ENCODE measurements around the gene MAP3K13. TPM values are rescaled to one million over a fixed set of nuclear protein-coding genes. Genes with fewer than 3 reads are reported as not detected.

MAP3K13 gene
- total and polyA plus RNA-seq, 10 of the 15 experiments (the other 5 are each of a cell fraction or from before 2014, with no cell fraction given) = 10.5 to 70.8 (median 26.8) TPM

DNA sequence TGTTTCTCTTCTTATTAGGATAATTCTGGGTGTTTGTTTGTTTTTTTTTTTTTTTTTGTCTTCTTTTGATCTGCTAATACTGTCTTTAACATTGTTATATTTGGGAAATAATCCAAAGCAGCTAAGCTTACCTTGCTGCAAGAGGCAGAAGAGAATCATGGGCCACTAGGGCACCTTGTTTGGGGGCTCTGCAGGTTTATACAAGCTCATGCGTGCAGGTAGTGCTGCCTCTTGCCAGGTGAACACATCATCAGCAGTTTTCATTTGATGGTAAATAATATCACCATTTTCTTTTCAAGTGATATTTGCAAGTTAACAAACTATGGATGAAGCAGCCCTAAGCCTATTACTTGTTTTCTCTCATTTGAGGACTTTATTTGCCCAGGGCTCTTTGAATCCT lies 37.9 kb downstream of the MAP3K13 start:
- ChIA-PET POLR2A (interaction anchor here (0.6 kb wide), 1 partner anchor 211 kb away, joined by 5 read pairs; no protein-coding TSS in a partner anchor), RAD21 (ENCODE audit: unreplicated experiment) (no interaction called here), CTCF (interaction anchor here (1.7 kb wide), 1 partner anchor 37 kb away, joined by 3 read pairs; no protein-coding TSS in a partner anchor), SMC1A (ENCODE audit: uncharacterized antibody, unreplicated experiment) (no interaction called here)
- Histone ChIP-seq H3K27me3 (replicated peaks in 1 of 2; ENCODE audit: control insufficient read depth in 2 of 2, insufficient read depth in 2 of 2, low read length in 1 of 2) (no peaks in the 10 kb centered on the region), H4K20me1 (ENCODE audit: control insufficient read depth, insufficient read depth) (no peaks in the 10 kb centered on the region), H3K4me3 (no peak overlapping the region), H2AFZ (ENCODE audit: control insufficient read depth, low read depth, low read length) (no peak overlapping the region), H3K4me1 (ENCODE audit: control insufficient read depth, insufficient read depth, low read length) (no peaks in the 10 kb centered on the region), H3K9ac (ENCODE audit: control insufficient read depth, insufficient read depth, low read length) (no peak overlapping the region), H3K27ac (ENCODE audit: control insufficient read depth, insufficient read depth) (no peak overlapping the region), H3K36me3 (ENCODE audit: control insufficient read depth in 2 of 2, insufficient read depth in 2 of 2, low read length in 1 of 2) (no peaks in the 10 kb centered on the region), H3K4me2 (ENCODE audit: control insufficient read depth, insufficient read depth) (no peak overlapping the region), H3K9me3 (replicated peaks; ENCODE audit: control insufficient read depth, insufficient read depth, low read length) (no peaks in the 10 kb centered on the region), H3K79me2 (ENCODE audit: control insufficient read depth, insufficient read depth, low read length) (no peaks in the 10 kb centered on the region)
- WGBS (ENCODE audit: insufficient coverage, insufficient replicate concordance, low lambda C conversion rate, missing lambda C conversion rate) = 100% methylated on average over 1 of the region's 1 CpG
- TF ChIP-seq GATAD2B (conservative IDR thresholded peaks at IDR 0.05; ENCODE audit: low read depth) = no peak
- TF ChIP-seq, protein P1, sequence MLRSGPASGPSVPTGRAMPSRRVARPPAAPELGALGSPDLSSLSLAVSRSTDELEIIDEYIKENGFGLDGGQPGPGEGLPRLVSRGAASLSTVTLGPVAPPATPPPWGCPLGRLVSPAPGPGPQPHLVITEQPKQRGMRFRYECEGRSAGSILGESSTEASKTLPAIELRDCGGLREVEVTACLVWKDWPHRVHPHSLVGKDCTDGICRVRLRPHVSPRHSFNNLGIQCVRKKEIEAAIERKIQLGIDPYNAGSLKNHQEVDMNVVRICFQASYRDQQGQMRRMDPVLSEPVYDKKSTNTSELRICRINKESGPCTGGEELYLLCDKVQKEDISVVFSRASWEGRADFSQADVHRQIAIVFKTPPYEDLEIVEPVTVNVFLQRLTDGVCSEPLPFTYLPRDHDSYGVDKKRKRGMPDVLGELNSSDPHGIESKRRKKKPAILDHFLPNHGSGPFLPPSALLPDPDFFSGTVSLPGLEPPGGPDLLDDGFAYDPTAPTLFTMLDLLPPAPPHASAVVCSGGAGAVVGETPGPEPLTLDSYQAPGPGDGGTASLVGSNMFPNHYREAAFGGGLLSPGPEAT (IDR thresholded peaks at IDR 0.05; ENCODE audit: low read depth) = no peak
- TF ChIP-seq SIN3A (IDR thresholded peaks at IDR 0.05; ENCODE audit: low read depth, low read length) = no peak
- TF ChIP-seq, protein P2, sequence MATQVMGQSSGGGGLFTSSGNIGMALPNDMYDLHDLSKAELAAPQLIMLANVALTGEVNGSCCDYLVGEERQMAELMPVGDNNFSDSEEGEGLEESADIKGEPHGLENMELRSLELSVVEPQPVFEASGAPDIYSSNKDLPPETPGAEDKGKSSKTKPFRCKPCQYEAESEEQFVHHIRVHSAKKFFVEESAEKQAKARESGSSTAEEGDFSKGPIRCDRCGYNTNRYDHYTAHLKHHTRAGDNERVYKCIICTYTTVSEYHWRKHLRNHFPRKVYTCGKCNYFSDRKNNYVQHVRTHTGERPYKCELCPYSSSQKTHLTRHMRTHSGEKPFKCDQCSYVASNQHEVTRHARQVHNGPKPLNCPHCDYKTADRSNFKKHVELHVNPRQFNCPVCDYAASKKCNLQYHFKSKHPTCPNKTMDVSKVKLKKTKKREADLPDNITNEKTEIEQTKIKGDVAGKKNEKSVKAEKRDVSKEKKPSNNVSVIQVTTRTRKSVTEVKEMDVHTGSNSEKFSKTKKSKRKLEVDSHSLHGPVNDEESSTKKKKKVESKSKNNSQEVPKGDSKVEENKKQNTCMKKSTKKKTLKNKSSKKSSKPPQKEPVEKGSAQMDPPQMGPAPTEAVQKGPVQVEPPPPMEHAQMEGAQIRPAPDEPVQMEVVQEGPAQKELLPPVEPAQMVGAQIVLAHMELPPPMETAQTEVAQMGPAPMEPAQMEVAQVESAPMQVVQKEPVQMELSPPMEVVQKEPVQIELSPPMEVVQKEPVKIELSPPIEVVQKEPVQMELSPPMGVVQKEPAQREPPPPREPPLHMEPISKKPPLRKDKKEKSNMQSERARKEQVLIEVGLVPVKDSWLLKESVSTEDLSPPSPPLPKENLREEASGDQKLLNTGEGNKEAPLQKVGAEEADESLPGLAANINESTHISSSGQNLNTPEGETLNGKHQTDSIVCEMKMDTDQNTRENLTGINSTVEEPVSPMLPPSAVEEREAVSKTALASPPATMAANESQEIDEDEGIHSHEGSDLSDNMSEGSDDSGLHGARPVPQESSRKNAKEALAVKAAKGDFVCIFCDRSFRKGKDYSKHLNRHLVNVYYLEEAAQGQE (IDR thresholded peaks at IDR 0.05; ENCODE audit: low read depth, low read length) = no peak
- TF ChIP-seq, protein P3, sequence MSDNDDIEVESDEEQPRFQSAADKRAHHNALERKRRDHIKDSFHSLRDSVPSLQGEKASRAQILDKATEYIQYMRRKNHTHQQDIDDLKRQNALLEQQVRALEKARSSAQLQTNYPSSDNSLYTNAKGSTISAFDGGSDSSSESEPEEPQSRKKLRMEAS (IDR thresholded peaks at IDR 0.05; ENCODE audit: low read depth, low read length) = no peak
- TF ChIP-seq SUZ12 (IDR thresholded peaks at IDR 0.05; ENCODE audit: unreplicated experiment) = no peak
- TF ChIP-seq CBX5 (IDR thresholded peaks at IDR 0.05; ENCODE audit: low read depth) = no peak
- no peak for TF ChIP-seq MYB (IDR thresholded peaks at IDR 0.05; ENCODE audit: borderline replicate concordance, low read depth, low read length)
- TF ChIP-seq CEBPB (IDR thresholded peaks at IDR 0.05; ENCODE audit: borderline replicate concordance in 1 of 2, low read depth in 2 of 2, low read length in 2 of 2) = no peak
- no peak for TF ChIP-seq CHD1 (IDR thresholded peaks at IDR 0.05; ENCODE audit: low read depth, low read length)
- TF ChIP-seq, protein P4, sequence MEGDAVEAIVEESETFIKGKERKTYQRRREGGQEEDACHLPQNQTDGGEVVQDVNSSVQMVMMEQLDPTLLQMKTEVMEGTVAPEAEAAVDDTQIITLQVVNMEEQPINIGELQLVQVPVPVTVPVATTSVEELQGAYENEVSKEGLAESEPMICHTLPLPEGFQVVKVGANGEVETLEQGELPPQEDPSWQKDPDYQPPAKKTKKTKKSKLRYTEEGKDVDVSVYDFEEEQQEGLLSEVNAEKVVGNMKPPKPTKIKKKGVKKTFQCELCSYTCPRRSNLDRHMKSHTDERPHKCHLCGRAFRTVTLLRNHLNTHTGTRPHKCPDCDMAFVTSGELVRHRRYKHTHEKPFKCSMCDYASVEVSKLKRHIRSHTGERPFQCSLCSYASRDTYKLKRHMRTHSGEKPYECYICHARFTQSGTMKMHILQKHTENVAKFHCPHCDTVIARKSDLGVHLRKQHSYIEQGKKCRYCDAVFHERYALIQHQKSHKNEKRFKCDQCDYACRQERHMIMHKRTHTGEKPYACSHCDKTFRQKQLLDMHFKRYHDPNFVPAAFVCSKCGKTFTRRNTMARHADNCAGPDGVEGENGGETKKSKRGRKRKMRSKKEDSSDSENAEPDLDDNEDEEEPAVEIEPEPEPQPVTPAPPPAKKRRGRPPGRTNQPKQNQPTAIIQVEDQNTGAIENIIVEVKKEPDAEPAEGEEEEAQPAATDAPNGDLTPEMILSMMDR (IDR thresholded peaks at IDR 0.05 in 2 of 3, conservative IDR thresholded peaks at IDR 0.05 in 1 of 3; ENCODE audit: control insufficient read depth in 2 of 3, extremely low read depth in 1 of 3, insufficient read depth in 1 of 3, low read depth in 3 of 3, low read length in 3 of 3) = no peak
- no peak for TF ChIP-seq CHD2 (IDR thresholded peaks at IDR 0.05; ENCODE audit: borderline replicate concordance, low read depth, low read length)
- no peak for TF ChIP-seq DPF2 (IDR thresholded peaks at IDR 0.05)
- no peak for TF ChIP-seq ZNF24 (IDR thresholded peaks at IDR 0.05)
- no peak for TF ChIP-seq CBX3 (IDR thresholded peaks at IDR 0.05; ENCODE audit: borderline replicate concordance, low read depth)
- no peak for TF ChIP-seq RCOR1 (conservative IDR thresholded peaks at IDR 0.05; ENCODE audit: low read depth, low read length)
- DNase-seq (ENCODE audit: low read depth, low spot score) (no peak), ATAC-seq (no peak), FAIRE-seq (no peak)
- intact Hi-C loops (cut with micrococcal nuclease; ENCODE audit: unreplicated experiment) = no loop called here
- in situ Hi-C loops (cut with MboI) = no loop called here
- BruUV-seq (replicated peaks) = no TSS peak

All from GM12878 (cell line).